HG03378 (cell line): ENCODE results near the gene NEUROD4.

ENCODE experiments used
- ATAC-seq: cut with Tn5 transposase; IDR thresholded peaks from one replicate; pipeline ENCODE4 v1.9.1; 2021; ENCODE audit warnings: mild to moderate bottlenecking, moderate library complexity; ENCODE audit not compliant: unreplicated experiment

The NEUROD4 gene

DNA sequence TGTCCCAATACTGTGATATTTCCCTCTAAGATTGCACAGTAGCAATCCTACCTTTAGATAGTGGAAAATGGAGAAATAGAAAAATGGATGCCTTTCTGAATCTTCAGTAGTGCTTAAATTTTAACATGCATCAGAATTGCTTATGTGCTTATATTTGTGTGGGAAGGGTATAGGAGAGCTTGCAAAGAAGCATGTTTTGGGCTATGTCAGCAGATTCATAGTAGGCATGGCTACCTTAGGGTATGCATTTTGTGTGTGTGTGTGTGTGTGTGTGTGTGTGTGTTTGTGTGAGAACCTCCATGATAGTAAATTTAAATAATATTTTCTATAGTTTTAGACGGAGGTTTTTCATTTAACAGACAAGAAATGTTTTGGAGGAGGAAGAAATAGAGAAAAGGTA lies 38.3 kb downstream of the NEUROD4 start:
- ATAC-seq, result no peak

DNA sequence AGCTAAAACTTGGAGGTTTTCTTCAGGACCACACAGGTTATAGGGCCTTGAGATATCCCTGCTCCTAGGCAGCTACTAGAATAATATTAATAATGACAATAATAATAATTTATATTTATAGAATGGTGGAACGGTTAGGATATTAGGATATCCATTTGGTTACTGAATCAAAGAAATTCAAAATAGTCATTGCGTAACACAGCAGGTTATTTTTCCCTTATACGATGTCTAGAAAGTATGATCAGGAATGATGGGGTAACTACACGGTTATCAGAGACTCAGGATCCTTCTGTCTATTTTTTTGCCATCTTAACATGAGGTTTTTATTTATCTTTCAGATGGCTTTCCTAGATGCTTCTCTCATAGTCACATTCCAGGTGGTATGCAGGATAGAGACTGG lies 39.0 kb downstream of the NEUROD4 start:
- ATAC-seq, result no peak

DNA sequence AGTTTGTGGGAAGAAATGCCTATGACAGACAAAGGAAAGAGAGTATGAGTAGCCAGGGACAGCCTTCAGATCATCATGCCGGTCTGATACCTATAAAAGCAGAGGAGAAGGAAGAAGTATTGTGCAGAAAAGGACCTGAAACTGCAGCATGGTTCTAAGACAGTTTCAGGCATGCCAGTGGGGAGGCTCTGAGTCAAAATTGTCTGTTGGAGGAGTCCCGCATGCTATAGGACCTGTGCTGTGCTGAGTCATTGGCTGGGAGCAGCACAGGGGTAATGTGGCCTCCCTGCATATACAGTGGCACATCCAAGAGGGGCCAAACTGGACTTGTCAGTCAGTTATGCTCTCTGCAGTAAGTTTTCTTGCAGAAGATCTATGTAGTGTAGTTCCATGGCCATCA lies 40.7 kb downstream of the NEUROD4 start:
- peak; percentile 99 for ATAC-seq

DNA sequence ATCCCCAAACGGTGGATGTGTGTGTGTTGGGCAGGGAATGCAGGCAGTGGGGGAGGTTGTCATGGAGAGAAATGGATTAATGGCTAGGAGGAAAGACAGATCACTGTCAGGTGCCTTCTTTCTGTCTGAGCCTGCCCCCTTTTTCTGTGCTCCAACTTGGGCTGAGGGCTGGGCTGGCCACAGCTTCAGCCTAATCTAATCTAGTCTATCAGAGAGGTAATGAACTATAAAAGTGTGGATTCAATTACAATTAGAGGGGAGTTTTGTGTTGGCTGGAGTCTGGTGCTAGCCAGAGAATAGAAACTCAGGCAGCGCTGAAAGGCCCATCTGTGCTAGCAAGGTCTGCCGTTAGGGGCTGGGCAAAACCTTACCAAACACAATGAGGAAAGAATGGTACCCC lies 41.2 kb downstream of the NEUROD4 start:
- ATAC-seq, result no peak

DNA sequence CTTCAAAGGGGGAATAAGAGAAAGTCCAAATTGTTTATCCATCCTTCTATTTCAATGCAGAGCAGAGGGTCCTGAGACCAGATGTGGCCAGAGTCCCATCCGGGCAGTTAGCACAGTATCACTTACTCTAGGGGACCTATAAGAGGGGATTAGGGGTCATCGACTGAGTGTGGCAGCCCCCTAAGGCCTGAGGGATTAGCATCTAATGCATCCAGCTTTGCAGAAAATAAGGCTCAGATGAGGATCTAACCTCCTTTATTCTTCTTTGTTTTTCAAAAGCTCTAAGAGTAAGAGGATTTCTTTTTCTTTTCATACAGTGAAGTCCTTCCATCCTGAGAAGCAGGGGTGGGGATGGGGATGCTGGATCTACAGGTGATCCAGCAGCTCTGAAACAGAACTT lies 43.5 kb downstream of the NEUROD4 start:
- ATAC-seq, result no peak

DNA sequence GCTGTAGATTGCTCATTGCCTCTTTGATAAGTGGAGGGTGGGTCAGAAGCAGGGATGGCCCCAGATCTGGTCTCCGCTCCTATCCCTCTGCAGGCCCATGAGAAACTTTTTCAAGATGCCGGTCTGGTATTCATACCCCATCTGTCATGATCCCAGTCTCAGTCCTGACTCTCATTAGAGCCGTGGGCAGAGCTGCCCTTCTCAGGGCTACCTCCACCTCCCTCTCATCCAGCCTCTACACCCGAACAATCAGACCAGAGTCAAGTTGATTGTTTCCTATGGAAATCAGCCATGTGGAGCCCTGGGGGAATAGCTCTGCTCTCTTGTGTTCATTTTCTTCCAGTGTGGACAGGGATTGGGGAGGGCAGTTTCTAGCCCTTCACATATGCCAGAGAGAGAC lies 45.8 kb downstream of the NEUROD4 start:
- ATAC-seq, result no peak

DNA sequence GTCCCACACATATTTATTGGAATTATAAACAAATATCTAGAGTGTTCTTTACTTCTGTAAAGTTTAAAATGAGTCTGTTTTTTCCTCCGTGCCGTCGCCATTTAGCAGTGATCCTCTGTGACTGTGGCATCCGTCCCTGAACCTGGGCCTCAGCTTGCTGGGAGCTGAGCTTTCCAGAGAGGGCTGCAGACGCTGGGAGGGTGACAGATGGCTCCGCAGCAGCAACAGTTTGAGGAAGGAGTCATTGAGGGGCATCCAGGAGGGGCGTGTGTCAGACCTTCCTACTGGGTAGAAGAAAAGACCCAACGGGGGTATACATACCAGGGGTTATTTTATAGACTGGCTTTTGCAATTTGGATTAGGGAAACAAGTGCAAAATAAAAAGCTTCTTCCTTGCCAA lies 47.9 kb downstream of the NEUROD4 start:
- ATAC-seq, result no peak

DNA sequence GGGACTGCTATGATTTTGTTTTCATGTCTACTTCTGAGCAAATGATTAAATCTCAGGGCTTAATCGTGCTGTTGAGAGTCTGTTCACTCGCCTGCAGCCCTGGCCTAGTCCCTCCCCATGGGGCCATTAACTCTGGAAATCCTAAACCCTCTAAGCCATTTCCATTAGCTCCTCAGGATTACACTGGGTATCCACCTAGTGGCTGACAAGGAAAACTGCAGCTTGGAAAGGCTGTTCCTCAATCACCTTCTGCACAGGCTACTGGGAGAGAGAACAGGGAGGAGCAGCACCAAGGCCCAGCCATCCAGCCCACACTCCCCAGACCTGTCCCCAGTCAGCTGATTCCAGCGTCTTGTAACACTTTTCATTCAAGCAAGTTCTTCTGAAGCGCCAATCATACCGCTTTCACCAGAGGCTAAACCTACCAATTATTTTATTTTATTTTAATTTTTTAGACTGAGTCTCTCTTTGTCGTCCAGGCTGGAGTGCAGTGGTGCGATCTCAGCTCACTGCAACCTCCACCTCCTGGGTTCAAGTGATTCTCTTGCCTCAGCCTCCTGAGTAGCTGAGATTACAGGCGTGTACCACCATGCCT lies 48.7 kb downstream of the NEUROD4 start:
- ATAC-seq, result no peak

DNA sequence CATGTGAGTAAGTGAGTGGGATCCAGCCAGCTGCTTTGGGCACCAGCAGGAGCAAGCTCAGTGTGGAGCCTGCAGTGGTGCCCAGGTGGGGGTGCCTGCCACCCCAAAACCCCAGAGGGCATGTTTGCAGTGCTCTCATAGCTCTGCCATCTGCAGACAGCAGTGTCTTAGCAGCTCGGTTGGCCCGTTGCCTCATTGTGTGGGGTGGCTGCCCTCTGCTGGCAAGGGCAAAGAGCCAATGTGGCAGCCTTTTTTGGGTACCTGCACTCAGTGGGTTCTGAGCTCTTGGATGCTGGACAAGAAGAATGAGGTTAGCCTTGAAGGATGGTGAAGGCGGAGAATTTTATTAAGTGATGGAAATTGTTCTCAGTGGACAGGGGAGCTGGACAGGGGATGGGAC lies 52.3 kb downstream of the NEUROD4 start:
- no peak for ATAC-seq

DNA sequence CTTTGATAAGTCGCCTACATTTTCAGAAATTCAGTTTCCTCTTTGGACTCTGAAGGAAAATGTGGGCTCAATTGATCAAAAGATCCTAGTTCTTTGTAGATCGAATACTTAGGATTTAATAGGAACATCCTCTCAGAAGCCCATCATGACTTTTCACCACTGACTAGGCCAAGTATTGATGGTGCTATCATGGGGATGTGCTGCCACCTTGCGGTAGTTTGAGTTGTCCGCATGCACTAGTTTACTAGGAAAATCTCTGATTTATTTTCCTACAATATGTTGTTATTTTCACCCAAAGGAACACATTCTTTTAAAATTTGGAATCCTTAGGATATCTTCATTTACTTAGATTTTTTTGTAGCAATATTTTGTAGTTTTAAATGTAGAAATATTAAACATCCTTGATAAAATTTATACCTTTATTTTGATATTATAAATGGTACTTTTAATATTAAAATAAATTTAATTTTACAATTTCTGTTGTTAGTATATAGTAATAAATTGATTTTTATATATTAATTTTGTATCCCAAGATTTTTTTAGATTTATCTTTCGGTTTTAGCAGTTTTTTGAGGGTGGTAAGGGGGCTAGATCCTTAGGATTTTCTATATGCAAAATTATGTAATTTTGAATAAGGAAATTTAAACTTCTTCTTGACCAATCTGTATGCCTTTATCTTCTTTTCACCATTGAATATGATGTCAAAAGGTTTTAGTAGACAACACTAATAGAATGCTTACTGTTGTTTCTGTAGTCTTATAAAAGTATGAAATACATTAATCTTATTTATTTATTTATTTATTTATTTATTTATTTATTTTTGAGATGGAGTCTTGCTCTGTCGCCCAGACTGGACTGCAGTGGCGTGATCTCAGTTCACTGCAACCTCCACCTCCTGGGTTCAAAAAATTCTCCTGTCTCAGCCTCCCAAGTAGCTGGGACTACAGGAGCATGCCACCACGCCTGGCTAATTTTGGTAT lies 53.6 kb downstream of the NEUROD4 start:
- peak; percentile 78 for ATAC-seq

DNA sequence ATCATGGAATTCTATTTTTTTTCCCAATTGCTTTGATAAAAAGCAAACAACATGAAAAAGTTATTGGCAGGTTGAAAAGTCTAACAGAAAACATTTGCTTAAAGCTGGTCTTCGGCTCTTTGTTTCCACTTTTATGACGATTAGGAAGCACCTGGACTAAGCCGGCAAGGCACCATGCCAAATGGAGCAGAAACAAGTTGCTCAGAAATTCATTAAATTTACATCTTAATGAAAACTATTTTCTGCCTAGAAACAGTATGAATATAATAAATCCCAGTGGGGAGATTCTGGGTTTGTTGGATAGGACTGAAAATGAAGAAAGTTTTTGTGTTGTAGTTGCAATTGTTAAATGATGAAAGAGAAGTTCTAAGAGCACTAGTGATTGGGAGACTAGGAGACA lies 55.0 kb downstream of the NEUROD4 start:
- ATAC-seq, result no peak
